ENCODE data around the gene RNF130.

The RNF130 gene

GRCh38 chr5:180084638-180085561 lies 13.3 kb upstream of the RNF130 start:
- peak; percentile 25 to 74 (median 65) for DNase-seq

GRCh38 chr5:180083529-180084060 lies 12.0 kb upstream of the RNF130 start:
- no peak for DNase-seq

GRCh38 chr5:180082633-180083420 lies 11.3 kb upstream of the RNF130 start:
- DNase-seq: no peak

GRCh38 chr5:180081481-180081880 lies 9.9 kb upstream of the RNF130 start:
- DNase-seq: no peak

GRCh38 chr5:180080486-180081280 lies 9.1 kb upstream of the RNF130 start:
- no peak for DNase-seq

GRCh38 chr5:180079702-180080466 lies 8.3 kb upstream of the RNF130 start:
- DNase-seq: no peak

GRCh38 chr5:180078348-180078747 lies 6.8 kb upstream of the RNF130 start:
- DNase-seq: no peak

GRCh38 chr5:180077594-180078284 lies 6.2 kb upstream of the RNF130 start:
- no peak for DNase-seq

GRCh38 chr5:180075703-180076102 lies 4.1 kb upstream of the RNF130 start:
- DNase-seq: no peak

- DNase-seq: peak in 1 of 3 experiments; percentile 47
Measured at GRCh38 chr5:180074462-180074861, 2.9 kb upstream of the RNF130 start.

GRCh38 chr5:180072556-180072955 lies 997 bp upstream of the RNF130 start:
- DNase-seq: peak in 1 of 3 experiments; percentile 64

GRCh38 chr5:180072256-180072548 lies 643 bp upstream of the RNF130 start:
- DNase-seq: no peak

GRCh38 chr5:180070756-180071530 lies 616 bp downstream of the RNF130 start:
- DNase-seq: peak; percentile 57 to 71 (median 67)

- peak in 1 of 3 experiments; percentile 14 for DNase-seq
Measured at GRCh38 chr5:180069589-180070247, 1.8 kb downstream of the RNF130 start.

GRCh38 chr5:180068519-180069090 lies 3.0 kb downstream of the RNF130 start:
- DNase-seq: no peak

- no peak for DNase-seq
Measured at GRCh38 chr5:180067986-180068385, 3.6 kb downstream of the RNF130 start.

- no peak for DNase-seq
Measured at GRCh38 chr5:180060192-180060591, 11.4 kb downstream of the RNF130 start.

GRCh38 chr5:180059326-180059725 lies 12.2 kb downstream of the RNF130 start:
- no peak for DNase-seq

- DNase-seq: no peak
Measured at GRCh38 chr5:180056153-180056552, 15.4 kb downstream of the RNF130 start.

- no peak for DNase-seq
Measured at GRCh38 chr5:180054226-180054625, 17.3 kb downstream of the RNF130 start.

Data from NCI-H1417 (cell line).